ENCODE results near the gene MT1A.

Gene MT1A

GRCh38 chr16:56608876-56609462 lies 29.5 kb upstream of the MT1A start:
- Mint-ChIP-seq H3K27ac (peak overlapping the region; percentile 46 to 95 (median 85)), H3K27me3 (ENCODE audit: low read depth) (peaks cover 41% of the 10 kb centered on the region), H3K4me3 (peak overlapping the region; percentile 84 to 88 (median 86)), H3K4me1 (peaks cover 50% of the 10 kb centered on the region), H3K9me3 (no peaks in the 10 kb centered on the region), H3K36me3 (ENCODE audit: low read depth) (no peaks in the 10 kb centered on the region)
- TF ChIP-seq CTCF (IDR thresholded peaks at IDR 0.05; ENCODE audit: unreplicated experiment in 3 of 3): no peak

GRCh38 chr16:56609463-56609921 lies 29.0 kb upstream of the MT1A start:
- Mint-ChIP-seq H3K27ac (peak overlapping the region; percentile 46 to 95 (median 85)), H3K4me3 (peak overlapping the region; percentile 84 to 88 (median 86)), H3K27me3 (ENCODE audit: low read depth) (peaks cover 44% of the 10 kb centered on the region), H3K36me3 (ENCODE audit: low read depth) (no peaks in the 10 kb centered on the region), H3K4me1 (peaks cover 50% of the 10 kb centered on the region), H3K9me3 (no peaks in the 10 kb centered on the region)
- no peak for TF ChIP-seq CTCF (IDR thresholded peaks at IDR 0.05; ENCODE audit: unreplicated experiment in 3 of 3)

GRCh38 chr16:56610017-56610608 lies 28.4 kb upstream of the MT1A start:
- peak overlapping the region; percentile 14 to 48 (median 47) for H3K27ac Mint-ChIP-seq
- peaks cover 50% of the 10 kb centered on the region for H3K4me1 Mint-ChIP-seq
- no peaks in the 10 kb centered on the region for H3K36me3 Mint-ChIP-seq (ENCODE audit: low read depth)
- TF ChIP-seq CTCF (IDR thresholded peaks at IDR 0.05; ENCODE audit: unreplicated experiment in 3 of 3): no peak
- H3K27me3 Mint-ChIP-seq (ENCODE audit: low read depth): peaks cover 47% of the 10 kb centered on the region
- H3K9me3 Mint-ChIP-seq: no peaks in the 10 kb centered on the region
- H3K4me3 Mint-ChIP-seq: peak overlapping the region; percentile 84 to 88 (median 86)

- H3K4me1 Mint-ChIP-seq: peaks cover 50% of the 10 kb centered on the region
- H3K27me3 Mint-ChIP-seq (ENCODE audit: low read depth): peaks cover 45% of the 10 kb centered on the region
- TF ChIP-seq CTCF (IDR thresholded peaks at IDR 0.05; ENCODE audit: unreplicated experiment in 3 of 3): no peak
- peak overlapping the region; percentile 14 to 48 (median 47) for H3K27ac Mint-ChIP-seq
- H3K36me3 Mint-ChIP-seq (ENCODE audit: low read depth): no peaks in the 10 kb centered on the region
- no peaks in the 10 kb centered on the region for H3K9me3 Mint-ChIP-seq
- peak overlapping the region; percentile 47 to 77 (median 55) for H3K4me3 Mint-ChIP-seq
These were observed 27.8 kb upstream of the MT1A start for GRCh38 chr16:56610609-56611111.

- H3K27me3 Mint-ChIP-seq (ENCODE audit: low read depth): peaks cover 47% of the 10 kb centered on the region
- peaks cover 47% of the 10 kb centered on the region for H3K4me1 Mint-ChIP-seq
- peak overlapping the region in 2 of 3 experiments; percentile 13 to 42 for H3K4me3 Mint-ChIP-seq
These were observed 27.1 kb upstream of the MT1A start for GRCh38 chr16:56611281-56611833.

More at GRCh38 chr16:56611281-56611833, 27.1 kb upstream of the MT1A start:
- no peaks in the 10 kb centered on the region for H3K9me3 Mint-ChIP-seq
- peak overlapping the region in 2 of 3 experiments; percentile 14 to 29 for H3K27ac Mint-ChIP-seq
- TF ChIP-seq CTCF (IDR thresholded peaks at IDR 0.05; ENCODE audit: unreplicated experiment in 3 of 3): no peak
- H3K36me3 Mint-ChIP-seq (ENCODE audit: low read depth): no peaks in the 10 kb centered on the region

All from nephron (organoid).